UCSD-AML1 (cell line): Measurements from ENCODE around the gene ZFTA.
A peak's percentile ranks its signal among the peaks of the same experiment; 100 is the strongest.

Experiments used
- DNase-seq: peaks from one replicate; lab custom pipeline; 2025; ENCODE audit not compliant: unreplicated experiment; lab: John Stamatoyannopoulos, UW

ZFTA gene

GRCh38 chr11:63756919-63757761 lies 11.4 kb downstream of the ZFTA start:
- no peak for DNase-seq

GRCh38 chr11:63749624-63750023 lies 19.0 kb downstream of the ZFTA start:
- no peak for DNase-seq

GRCh38 chr11:63747011-63747410 lies 21.6 kb downstream of the ZFTA start:
- no peak for DNase-seq

DNA sequence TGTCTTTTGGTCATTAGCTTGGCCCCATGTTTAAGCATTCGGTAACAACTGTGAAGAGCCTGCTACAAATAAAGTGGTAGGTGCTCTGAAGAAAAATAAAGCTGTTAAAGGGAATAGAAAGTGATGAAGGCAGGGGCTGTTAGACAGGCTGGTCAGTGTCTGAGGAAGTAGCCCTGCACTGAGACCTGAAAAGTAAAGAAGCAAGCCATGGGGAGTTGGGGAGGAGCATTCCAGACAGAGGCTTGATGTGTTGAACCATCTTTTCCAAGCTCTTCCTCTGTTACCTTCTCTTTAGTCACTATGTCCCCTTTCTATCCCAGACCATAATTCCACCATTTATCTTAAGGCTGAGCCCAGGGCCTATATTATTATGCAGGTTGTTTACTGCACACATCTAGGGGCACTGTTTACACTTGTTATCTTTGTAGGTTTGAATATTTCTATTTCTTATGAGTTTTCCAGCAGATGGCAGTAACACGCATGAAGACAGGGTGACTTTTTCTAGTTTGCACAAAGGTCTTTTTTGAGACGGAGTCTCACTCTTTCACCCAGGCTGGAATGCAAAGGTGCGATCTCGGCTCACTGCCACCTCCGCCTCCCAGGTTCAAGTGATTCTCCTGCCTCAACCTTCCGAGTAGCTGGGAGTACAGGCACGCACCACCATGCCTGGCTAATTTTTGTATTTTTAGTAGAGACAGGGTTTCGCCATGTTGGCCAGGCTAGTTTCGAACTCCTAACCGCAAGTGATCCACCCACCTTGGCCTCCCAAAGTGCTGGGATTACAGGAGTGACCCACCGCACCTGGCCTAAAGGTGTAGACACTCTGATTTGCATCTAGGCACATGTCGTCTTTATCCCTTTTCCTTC lies 23.0 kb downstream of the ZFTA start:
- no peak for DNase-seq

DNA sequence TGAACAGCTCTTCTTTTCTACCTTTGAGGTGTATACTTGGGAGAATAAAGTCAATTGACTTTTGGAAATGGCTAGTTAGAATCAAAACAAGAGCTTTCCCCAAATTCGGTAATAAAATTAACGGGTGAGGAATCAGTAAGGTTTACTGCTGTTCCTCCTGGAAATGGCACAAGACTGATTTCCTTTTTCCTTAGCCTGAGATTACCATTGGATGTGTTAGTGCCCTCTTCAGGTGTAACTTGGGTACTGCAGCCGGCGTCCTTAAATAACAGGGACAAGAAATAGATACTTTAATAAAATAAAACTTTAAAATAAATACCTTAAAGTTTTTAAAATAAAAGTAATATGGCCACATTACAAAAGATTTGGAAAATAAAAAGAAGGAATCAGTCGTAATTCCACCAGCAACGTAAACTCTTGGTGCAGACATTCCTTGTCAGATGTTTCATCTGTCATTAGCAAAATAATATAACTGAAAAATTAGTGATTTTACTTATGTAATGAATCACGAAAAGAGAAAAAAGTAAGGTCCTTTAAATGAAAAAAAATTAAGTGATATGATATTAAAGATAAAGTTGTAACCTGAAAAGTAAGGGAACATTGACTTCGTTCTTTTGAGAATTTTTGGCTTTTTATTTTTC lies 29.7 kb downstream of the ZFTA start:
- DNase-seq = peak; percentile 50

GRCh38 chr11:63737718-63738117 lies 30.9 kb downstream of the ZFTA start:
- no peak for DNase-seq

DNA sequence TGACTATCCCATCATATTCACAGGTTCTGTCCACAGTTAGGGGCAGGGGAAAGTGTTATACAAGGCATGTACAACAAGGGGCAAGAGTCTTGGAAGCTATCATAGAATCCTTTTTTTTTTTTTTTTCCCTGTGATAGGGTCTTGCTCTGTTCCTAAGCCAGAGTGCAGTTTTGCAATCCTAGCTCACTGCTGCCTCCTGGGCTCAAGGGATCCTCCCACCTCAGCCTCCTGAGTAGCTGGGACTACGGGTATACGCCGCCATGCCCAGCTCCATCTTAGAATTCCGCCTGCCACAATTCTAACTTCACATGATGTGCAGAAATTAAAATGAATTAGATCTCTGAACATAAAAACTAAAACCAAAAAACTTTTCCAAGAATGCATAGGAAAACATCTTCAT lies 31.7 kb downstream of the ZFTA start:
- no peak for DNase-seq

GRCh38 chr11:63729326-63729725 lies 39.2 kb downstream of the ZFTA start:
- no peak for DNase-seq

DNA sequence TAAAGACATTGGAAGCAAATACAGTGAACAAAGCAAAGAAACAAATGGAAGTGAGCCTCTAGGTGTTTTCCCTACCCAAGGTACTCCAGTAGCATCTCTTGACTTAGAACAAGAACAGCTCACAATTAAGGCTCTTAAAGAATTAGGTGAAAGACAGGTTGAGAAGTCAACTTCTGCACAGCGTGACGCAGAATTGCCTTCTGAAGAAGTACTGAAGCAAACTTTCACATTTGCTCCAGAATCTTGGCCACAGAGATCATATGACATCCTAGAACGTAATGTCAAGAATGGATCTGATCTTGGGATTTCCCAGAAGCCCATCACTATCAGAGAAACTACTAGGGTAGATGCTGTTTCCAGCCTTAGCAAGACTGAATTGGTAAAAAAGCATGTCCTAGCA lies 48.0 kb downstream of the ZFTA start:
- DNase-seq = no peak

GRCh38 chr11:63719987-63720386 lies 48.6 kb downstream of the ZFTA start:
- DNase-seq = no peak

GRCh38 chr11:63719001-63719400 lies 49.6 kb downstream of the ZFTA start:
- DNase-seq = no peak
